Smooth muscle cell (in vitro differentiated cells): ENCODE data around the gene TLK1. TPM values are rescaled to one million over a fixed set of nuclear protein-coding genes. Genes with fewer than 3 reads are reported as not detected.

Source experiments
- DNase-seq: peaks from one replicate; lab custom pipeline; 2025; ENCODE audit not compliant: unreplicated experiment; lab: John Stamatoyannopoulos, UW
- H2AFZ ChIP-seq: fragments of 200-600 bp; sonication (generic); 2 replicates; pipeline ENCODE4 v1.6.0; 2016; ENCODE audit warnings: antibody characterized with exemption, low read depth, mild to moderate bottlenecking
- H3F3A ChIP-seq: fragments of 200-600 bp; sonication (generic); 2 replicates; pipeline ENCODE4 v1.6.0; 2017; ENCODE audit warnings: antibody characterized with exemption, low read depth
- H3K27ac ChIP-seq: fragments of 200-600 bp; sonication (generic); 2 replicates; pipeline ENCODE4 v1.5.1; 2016; ENCODE audit warnings: low read depth, mild to moderate bottlenecking
- H3K27me3 ChIP-seq: fragments of 200-600 bp; sonication (generic); 2 replicates; pipeline ENCODE4 v1.6.1; 2016; ENCODE audit warnings: low read depth, mild to moderate bottlenecking
- H3K36me3 ChIP-seq: fragments of 200-600 bp; sonication (generic); 2 replicates; pipeline ENCODE4 v1.5.1; 2016; ENCODE audit warnings: low read depth
- H3K4me1 ChIP-seq: fragments of 200-600 bp; sonication (generic); 2 replicates; pipeline ENCODE4 v1.5.1; 2016; ENCODE audit warnings: low read depth
- H3K4me2 ChIP-seq: fragments of 200-600 bp; sonication (generic); 2 replicates; pipeline ENCODE4 v1.6.0; 2016; ENCODE audit warnings: mild to moderate bottlenecking
- H3K4me3 ChIP-seq: fragments of 200-600 bp; sonication (generic); 2 replicates; pipeline ENCODE4 v1.5.1; 2016; ENCODE audit warnings: mild to moderate bottlenecking
- H3K79me2 ChIP-seq: fragments of 200-600 bp; sonication (generic); 2 replicates; pipeline ENCODE4 v1.6.0; 2016; ENCODE audit warnings: low read depth, mild to moderate bottlenecking
- H3K9ac ChIP-seq: fragments of 200-600 bp; sonication (generic); 2 replicates; pipeline ENCODE4 v1.6.0; 2016; ENCODE audit warnings: low read depth
- H3K9me3 ChIP-seq: fragments of 200-600 bp; sonication (generic); replicated peaks from 2 replicates; pipeline ENCODE4 v1.5.1; 2016; ENCODE audit warnings: low read depth
- H4K20me1 ChIP-seq: fragments of 200-600 bp; sonication (generic); 2 replicates; pipeline ENCODE4 v1.6.0; 2016; ENCODE audit warnings: low read depth
- WGBS: methylation state at CpG from one replicate; pipeline ENCODE4 v1.1.7; 2016; ENCODE audit warnings: low lambda C conversion rate; 5-methylcytosine and 5-hydroxymethylcytosine counted together
- polyA plus RNA-seq: library from polyadenylated mRNA; unstranded; fragments of >200 nt; fragmentation: Nextera tagmentation; extraction: Ambion mirVana; gene quantifications from 2 replicates; pipeline ENCODE4 v1.2.1, GENCODE V29; 2016
- total RNA-seq: library from RNA; depleted of rRNA; stranded (reverse); fragments of >200 nt; gene quantifications from 2 replicates; pipeline ENCODE4 v1.2.3, GENCODE V29; 2014
- TF ChIP-seq, protein P1 (sequence below): fragments of 200-600 bp; sonication (generic); IDR thresholded peaks from 2 replicates; pipeline ENCODE4 v1.5.1; 2017; ENCODE audit warnings: borderline replicate concordance, mild to moderate bottlenecking, antibody characterized with exemption; ENCODE audit not compliant: insufficient read depth, poor library complexity, severe bottlenecking

Gene TLK1
- total and polyA plus RNA-seq, 2 experiments from 2014 or later, result 3.2 to 20.0 TPM

GRCh38 chr2:171180229-171180930, 19.7 kb upstream of the TLK1 start:
- Histone ChIP-seq H3K4me1 (no peaks in the 10 kb centered on the region), H3K4me2 (no peak overlapping the region), H3K79me2 (no peaks in the 10 kb centered on the region), H3K36me3 (no peaks in the 10 kb centered on the region), H3F3A (no peaks in the 10 kb centered on the region), H3K27me3 (no peaks in the 10 kb centered on the region), H3K4me3 (no peak overlapping the region), H3K27ac (no peak overlapping the region), H3K9ac (no peak overlapping the region), H4K20me1 (no peaks in the 10 kb centered on the region), H3K9me3 (no peaks in the 10 kb centered on the region), H2AFZ (no peak overlapping the region)
- WGBS, result 94% methylated on average over 3 of the region's 3 CpGs
- TF ChIP-seq, protein P1, sequence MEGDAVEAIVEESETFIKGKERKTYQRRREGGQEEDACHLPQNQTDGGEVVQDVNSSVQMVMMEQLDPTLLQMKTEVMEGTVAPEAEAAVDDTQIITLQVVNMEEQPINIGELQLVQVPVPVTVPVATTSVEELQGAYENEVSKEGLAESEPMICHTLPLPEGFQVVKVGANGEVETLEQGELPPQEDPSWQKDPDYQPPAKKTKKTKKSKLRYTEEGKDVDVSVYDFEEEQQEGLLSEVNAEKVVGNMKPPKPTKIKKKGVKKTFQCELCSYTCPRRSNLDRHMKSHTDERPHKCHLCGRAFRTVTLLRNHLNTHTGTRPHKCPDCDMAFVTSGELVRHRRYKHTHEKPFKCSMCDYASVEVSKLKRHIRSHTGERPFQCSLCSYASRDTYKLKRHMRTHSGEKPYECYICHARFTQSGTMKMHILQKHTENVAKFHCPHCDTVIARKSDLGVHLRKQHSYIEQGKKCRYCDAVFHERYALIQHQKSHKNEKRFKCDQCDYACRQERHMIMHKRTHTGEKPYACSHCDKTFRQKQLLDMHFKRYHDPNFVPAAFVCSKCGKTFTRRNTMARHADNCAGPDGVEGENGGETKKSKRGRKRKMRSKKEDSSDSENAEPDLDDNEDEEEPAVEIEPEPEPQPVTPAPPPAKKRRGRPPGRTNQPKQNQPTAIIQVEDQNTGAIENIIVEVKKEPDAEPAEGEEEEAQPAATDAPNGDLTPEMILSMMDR, result no peak
- DNase-seq, result no peak

GRCh38 chr2:171178993-171179392, 18.3 kb upstream of the TLK1 start:
- no peak overlapping the region for H3K4me3 ChIP-seq
- no peaks in the 10 kb centered on the region for H3K4me1 ChIP-seq
- no peak overlapping the region for H3K9ac ChIP-seq
- H3K79me2 ChIP-seq, result no peaks in the 10 kb centered on the region
- DNase-seq, result no peak
- no peak overlapping the region for H2AFZ ChIP-seq
- H3K9me3 ChIP-seq, result no peaks in the 10 kb centered on the region
- no peaks in the 10 kb centered on the region for H4K20me1 ChIP-seq
- no peak overlapping the region for H3K27ac ChIP-seq
- no peaks in the 10 kb centered on the region for H3F3A ChIP-seq
- no peaks in the 10 kb centered on the region for H3K36me3 ChIP-seq
- H3K27me3 ChIP-seq, result no peaks in the 10 kb centered on the region
- no peak overlapping the region for H3K4me2 ChIP-seq
- TF ChIP-seq, protein P1, result no peak

- no peak overlapping the region for H3K4me2 ChIP-seq
- TF ChIP-seq, protein P1, result no peak
- H4K20me1 ChIP-seq, result no peaks in the 10 kb centered on the region
- H3K79me2 ChIP-seq, result no peaks in the 10 kb centered on the region
- H3K4me1 ChIP-seq, result no peaks in the 10 kb centered on the region
- H3K4me3 ChIP-seq, result no peak overlapping the region
- no peaks in the 10 kb centered on the region for H3K36me3 ChIP-seq
- no peaks in the 10 kb centered on the region for H3K27me3 ChIP-seq
- H3F3A ChIP-seq, result no peaks in the 10 kb centered on the region
- H3K27ac ChIP-seq, result no peak overlapping the region
- no peak for DNase-seq
- no peaks in the 10 kb centered on the region for H3K9me3 ChIP-seq
- H3K9ac ChIP-seq, result no peak overlapping the region
- H2AFZ ChIP-seq, result no peak overlapping the region
- WGBS, result 85% methylated on average over 5 of the region's 5 CpGs
Observed at GRCh38 chr2:171176516-171176915, 15.8 kb upstream of the TLK1 start.

DNA sequence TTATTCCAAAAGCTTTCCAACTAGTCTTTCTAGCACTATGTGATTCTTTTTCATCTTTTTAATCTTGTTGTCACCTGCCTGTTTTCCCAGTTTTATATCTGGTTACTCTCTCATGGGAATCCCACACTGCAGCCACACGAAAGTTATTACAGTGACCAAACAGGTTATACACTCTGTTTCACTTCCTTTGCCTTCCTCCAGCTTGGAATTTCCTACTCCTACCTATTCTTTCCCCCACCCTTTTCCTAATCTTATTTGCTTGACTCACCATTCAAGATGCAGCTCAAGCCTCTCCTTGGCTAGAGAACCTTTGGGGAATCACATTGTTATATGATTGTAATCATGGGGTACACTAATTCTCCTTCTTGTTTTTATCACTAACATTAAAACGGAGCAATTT, 13.4 kb upstream of the TLK1 start:
- no peaks in the 10 kb centered on the region for H3K36me3 ChIP-seq
- H3F3A ChIP-seq, result no peaks in the 10 kb centered on the region
- H3K4me2 ChIP-seq, result no peak overlapping the region
- H3K27me3 ChIP-seq, result no peaks in the 10 kb centered on the region
- no peak overlapping the region for H3K4me3 ChIP-seq
- no peak for DNase-seq
- H4K20me1 ChIP-seq, result no peaks in the 10 kb centered on the region
- 64% methylated on average over 2 of the region's 2 CpGs for WGBS
- H3K79me2 ChIP-seq, result no peaks in the 10 kb centered on the region
- no peak overlapping the region for H2AFZ ChIP-seq
- TF ChIP-seq, protein P1, result no peak
- no peak overlapping the region for H3K9ac ChIP-seq
- H3K4me1 ChIP-seq, result no peaks in the 10 kb centered on the region
- no peak overlapping the region for H3K27ac ChIP-seq
- H3K9me3 ChIP-seq, result no peaks in the 10 kb centered on the region
